RWPE2 (cell line): ENCODE data around the gene SETBP1.

ENCODE experiments used
- ATAC-seq: fragments of 200-7000 bp; cut with Tn5 transposase; 3 replicates; pipeline ENCODE4 v1.9.1; 2021; ENCODE audit warnings: low read depth
- DNase-seq: peaks from one replicate; pipeline ENCODE4 v3.0.0-alpha.2; 2020; ENCODE audit warnings: low spot score
- H3K27ac ChIP-seq: fragments of 450-650 bp; 2 replicates; pipeline ENCODE4 v1.5.1; 2017; ENCODE audit warnings: mild to moderate bottlenecking; ENCODE audit not compliant: poor library complexity, severe bottlenecking
- H3K27me3 ChIP-seq: fragments of 250-450 bp; sonication (Bioruptor Pico); 2 replicates; pipeline ENCODE4 v1.5.1; 2021; ENCODE audit warnings: mild to moderate bottlenecking, moderate library complexity; ENCODE audit not compliant: insufficient read depth, poor library complexity, severe bottlenecking
- H3K36me3 ChIP-seq: fragments of 250-450 bp; sonication (Bioruptor Pico); 2 replicates; pipeline ENCODE4 v1.5.1; 2020; ENCODE audit warnings: low read depth, mild to moderate bottlenecking, moderate library complexity
- H3K4me1 ChIP-seq: fragments of 250-450 bp; sonication (Bioruptor Pico); 2 replicates; pipeline ENCODE4 v1.5.1; 2021; ENCODE audit warnings: mild to moderate bottlenecking, moderate library complexity; ENCODE audit not compliant: insufficient read depth, poor library complexity, severe bottlenecking
- H3K4me3 ChIP-seq: fragments of 250-450 bp; sonication (Bioruptor Pico); 2 replicates; pipeline ENCODE4 v1.5.1; 2021; ENCODE audit warnings: mild to moderate bottlenecking, moderate library complexity; ENCODE audit not compliant: severe bottlenecking
- H3K9me3 ChIP-seq: fragments of 250-450 bp; sonication (Bioruptor Pico); 2 replicates; pipeline ENCODE4 v1.5.1; 2021; ENCODE audit warnings: mild to moderate bottlenecking, moderate library complexity; ENCODE audit not compliant: severe bottlenecking
- CTCF ChIP-seq: fragments of 450-650 bp; IDR thresholded peaks from one replicate; pipeline ENCODE4 v1.5.1; 2017; ENCODE audit warnings: mild to moderate bottlenecking, moderate library complexity; ENCODE audit not compliant: poor library complexity, severe bottlenecking

The SETBP1 gene

DNA sequence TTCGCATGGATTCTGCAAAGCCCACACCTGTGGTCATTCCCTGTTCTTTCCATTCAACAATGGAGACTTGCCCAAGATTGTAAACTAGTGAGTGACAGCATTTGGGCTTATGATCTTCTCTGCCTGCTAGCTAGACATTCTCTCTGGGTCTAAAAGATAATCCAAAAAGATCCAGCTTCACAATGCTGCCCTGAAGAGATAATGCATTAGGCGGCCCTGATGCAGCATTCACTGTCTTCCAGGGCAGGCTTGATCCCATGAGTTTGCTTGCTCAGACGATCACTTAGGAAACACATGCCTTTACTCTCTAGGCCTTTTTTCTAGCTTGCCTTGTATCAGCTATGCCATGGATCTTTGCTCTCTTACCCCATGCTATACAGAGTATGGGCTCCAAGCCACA is 196.1 kb downstream of the SETBP1 start:
- H3K4me3 ChIP-seq, result no peak overlapping the region
- no peak for ATAC-seq
- H3K36me3 ChIP-seq, result no peaks in the 10 kb centered on the region
- no peaks in the 10 kb centered on the region for H3K4me1 ChIP-seq
- DNase-seq, result no peak
- no peaks in the 10 kb centered on the region for H3K27me3 ChIP-seq
- no peak overlapping the region for H3K27ac ChIP-seq
- no peaks in the 10 kb centered on the region for H3K9me3 ChIP-seq
- TF ChIP-seq CTCF, result no peak

DNA sequence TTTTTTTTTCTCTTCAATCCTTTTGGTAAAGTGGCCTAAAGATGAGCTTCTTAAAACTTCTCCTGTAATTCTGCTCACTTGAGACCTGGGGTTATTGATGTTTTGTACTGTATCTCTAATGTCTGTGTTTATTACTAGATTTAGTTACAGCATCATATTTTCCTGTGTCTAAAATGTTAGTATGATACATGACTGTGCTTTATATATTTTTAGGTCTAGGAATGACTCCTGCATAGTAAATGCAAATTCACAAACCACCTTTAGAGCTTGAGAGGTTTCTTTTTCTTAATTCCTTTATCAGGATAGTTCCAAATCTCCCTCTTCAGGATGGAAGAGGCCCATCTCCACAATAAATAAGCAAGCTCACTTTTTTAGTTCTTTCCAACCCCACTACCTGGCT is 197.6 kb downstream of the SETBP1 start:
- no peaks in the 10 kb centered on the region for H3K27me3 ChIP-seq
- H3K4me1 ChIP-seq, result no peaks in the 10 kb centered on the region
- no peak overlapping the region for H3K4me3 ChIP-seq
- H3K36me3 ChIP-seq, result no peaks in the 10 kb centered on the region
- ATAC-seq (no peak), DNase-seq (no peak)
- no peak for TF ChIP-seq CTCF
- H3K27ac ChIP-seq, result no peak overlapping the region
- H3K9me3 ChIP-seq, result no peaks in the 10 kb centered on the region

DNA sequence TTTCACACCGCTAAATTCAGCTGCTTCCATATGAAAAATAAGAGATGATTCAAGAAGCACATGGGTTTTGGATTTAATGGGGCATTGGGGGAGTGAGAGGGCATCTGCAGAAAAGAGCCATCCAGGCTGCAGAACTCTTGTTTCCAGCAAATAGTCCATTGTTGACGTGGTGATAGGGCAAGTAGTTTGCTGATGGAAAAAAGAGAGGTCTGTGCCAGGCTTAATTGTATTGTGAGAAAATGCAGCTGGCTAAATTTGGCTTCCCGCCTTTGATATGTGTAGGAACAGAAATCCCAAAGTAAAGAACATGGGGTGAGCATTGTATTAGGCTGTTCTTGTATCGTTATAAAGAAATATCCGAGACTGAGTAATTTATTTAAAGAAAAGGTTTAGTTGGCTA is 199.5 kb downstream of the SETBP1 start:
- no peak overlapping the region for H3K4me3 ChIP-seq
- no peaks in the 10 kb centered on the region for H3K27me3 ChIP-seq
- no peak for TF ChIP-seq CTCF

GRCh38 chr18:44881461-44882162 is 200.9 kb downstream of the SETBP1 start:
- no peak overlapping the region for H3K4me3 ChIP-seq
- H3K27ac ChIP-seq, result no peak overlapping the region
- no peaks in the 10 kb centered on the region for H3K9me3 ChIP-seq
- TF ChIP-seq CTCF, result no peak
- no peaks in the 10 kb centered on the region for H3K27me3 ChIP-seq
- no peaks in the 10 kb centered on the region for H3K36me3 ChIP-seq
- ATAC-seq, result no peak
- no peaks in the 10 kb centered on the region for H3K4me1 ChIP-seq
- DNase-seq, result no peak

More for the DNA sequence above, 199.5 kb downstream of the SETBP1 start:
- no peaks in the 10 kb centered on the region for H3K9me3 ChIP-seq
- H3K27ac ChIP-seq, result no peak overlapping the region
- DNase-seq (no peak), ATAC-seq (no peak)
- no peaks in the 10 kb centered on the region for H3K36me3 ChIP-seq
- H3K4me1 ChIP-seq, result no peaks in the 10 kb centered on the region

DNA sequence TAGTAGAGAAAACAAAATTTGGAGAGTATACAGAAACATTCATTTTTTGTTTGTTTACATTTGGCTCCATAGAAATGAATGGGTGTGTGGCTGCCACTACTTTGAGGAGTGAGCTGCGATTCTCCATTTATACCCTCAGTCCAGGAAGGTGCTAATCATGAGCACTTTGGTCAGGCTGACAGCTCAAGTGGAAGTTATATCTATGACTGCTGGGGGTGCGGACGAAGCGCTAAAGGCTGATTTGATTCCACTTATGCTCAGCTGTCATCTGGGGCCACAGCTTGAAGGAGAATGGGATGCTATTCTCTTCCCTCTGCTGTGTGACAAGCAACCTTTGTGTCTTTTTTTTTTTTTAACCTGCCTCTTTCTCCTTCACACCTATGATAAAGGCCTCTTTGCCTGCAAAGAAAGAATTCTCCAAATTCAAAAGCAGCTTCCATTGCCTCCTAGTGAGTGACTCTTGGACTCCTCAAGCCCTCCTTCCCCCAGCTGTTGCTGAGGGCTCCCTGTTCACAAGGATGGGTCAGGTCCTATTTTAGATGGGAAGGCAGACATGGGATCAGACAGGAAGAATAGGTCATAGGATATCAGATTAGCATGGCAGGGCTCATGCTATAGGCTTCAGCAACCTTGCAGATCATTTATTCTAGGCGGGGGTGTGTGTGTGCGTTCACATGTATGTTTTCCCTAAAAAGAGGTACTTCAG is 201.6 kb downstream of the SETBP1 start:
- DNase-seq, result no peak
- Histone ChIP-seq H3K27me3 (no peaks in the 10 kb centered on the region), H3K9me3 (no peaks in the 10 kb centered on the region), H3K4me1 (no peaks in the 10 kb centered on the region), H3K36me3 (no peaks in the 10 kb centered on the region), H3K27ac (no peak overlapping the region), H3K4me3 (no peak overlapping the region)
- no peak for TF ChIP-seq CTCF
- no peak for ATAC-seq
